Measurements from ENCODE around the gene GPC3.

GPC3 gene

DNA sequence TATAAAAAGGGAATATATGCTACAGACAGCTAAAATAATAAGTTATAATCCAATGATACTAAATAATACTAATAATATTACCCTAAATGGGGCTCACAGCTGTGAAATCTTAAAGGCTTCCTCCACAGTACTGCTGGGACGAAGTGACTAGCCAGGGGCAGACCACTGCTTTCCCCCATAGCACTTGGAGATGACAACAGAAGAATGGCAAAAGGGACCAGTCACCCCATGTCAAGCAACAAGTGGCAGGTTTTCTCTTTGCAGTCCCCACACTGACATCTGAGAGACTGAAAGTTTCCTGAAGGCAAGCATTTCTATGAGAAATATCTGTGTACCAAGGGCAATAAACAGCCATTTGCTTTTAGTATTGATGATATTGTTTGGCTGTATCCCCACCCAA, 396.6 kb downstream of the GPC3 start:
- DNase-seq, result no peak

- no peak for DNase-seq
Observed at GRCh38 chrX:133587818-133588217, 397.6 kb downstream of the GPC3 start.

DNA sequence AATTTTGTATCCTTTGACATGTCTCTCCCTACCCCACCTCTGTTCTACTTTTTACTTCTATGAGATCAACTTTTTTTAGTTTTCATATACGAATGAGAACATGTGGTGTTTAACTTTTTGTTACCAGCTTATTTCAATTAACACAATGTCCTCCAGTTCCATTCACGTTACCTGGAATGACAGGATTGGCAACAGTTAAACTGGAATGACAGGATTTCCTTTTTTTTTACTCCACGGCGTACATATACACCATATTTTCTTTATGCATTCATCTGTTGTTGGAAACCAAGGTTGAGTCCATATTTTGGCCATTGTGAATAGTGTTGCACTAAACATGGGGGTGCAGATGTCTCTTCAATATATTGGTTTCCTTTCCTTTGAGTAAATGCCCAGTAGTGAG, 398.3 kb downstream of the GPC3 start:
- DNase-seq, result no peak

- DNase-seq, result no peak
Observed at GRCh38 chrX:133586443-133586842, 399.0 kb downstream of the GPC3 start.

- no peak for DNase-seq
Observed at GRCh38 chrX:133583825-133584224, 401.6 kb downstream of the GPC3 start.

GRCh38 chrX:133580625-133581024, 404.8 kb downstream of the GPC3 start:
- DNase-seq, result no peak

- no peak for DNase-seq
Observed at GRCh38 chrX:133579631-133580030, 405.8 kb downstream of the GPC3 start.

DNA sequence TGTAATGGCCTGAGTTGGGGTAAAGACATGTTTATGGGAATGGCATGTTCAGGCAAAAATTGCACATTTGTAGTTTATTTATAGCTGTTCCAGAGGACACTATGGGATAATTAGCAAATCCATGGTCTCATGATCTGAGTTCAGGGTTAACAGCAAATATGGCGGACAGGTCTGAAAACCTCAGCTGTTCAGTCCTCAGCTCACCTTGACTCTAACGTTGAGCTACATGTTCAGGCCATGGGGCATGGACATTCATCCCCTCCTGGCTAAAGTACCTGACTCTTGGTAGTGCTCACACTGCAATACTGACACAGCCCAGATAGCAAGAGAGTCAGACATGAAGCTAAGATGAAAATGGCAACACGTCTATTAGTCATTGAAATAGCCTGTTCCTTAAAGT, 408.5 kb downstream of the GPC3 start:
- DNase-seq, result no peak

DNA sequence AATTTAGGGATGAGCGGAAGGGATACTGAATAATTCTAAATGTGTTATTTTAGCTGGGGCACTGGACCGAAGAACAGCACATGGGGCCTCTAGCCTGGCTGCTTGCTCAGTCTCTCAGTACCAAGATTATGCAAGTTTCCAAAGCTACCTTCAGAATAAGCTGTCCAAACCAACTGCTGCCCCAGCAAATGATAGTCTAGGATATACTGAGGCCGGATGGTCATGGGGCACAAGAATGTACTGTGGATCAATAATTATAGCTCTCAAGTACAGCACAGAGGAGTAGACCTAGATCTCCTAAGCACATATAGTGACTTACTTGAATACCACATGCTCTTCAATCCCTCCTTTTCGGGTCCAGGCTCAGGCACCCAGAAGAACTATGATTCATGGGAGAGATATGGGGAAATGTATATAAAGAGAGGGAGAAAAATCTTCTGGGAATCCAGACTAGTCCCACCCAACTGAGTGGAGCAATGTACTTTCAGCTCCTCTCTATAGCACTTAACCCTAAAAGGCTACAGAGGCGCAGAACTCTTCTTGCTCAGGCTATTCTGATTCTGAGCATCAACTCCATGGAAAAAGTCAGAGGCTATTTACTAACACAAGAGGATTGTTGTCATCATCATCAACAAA, 409.8 kb downstream of the GPC3 start:
- DNase-seq, result no peak

GRCh38 chrX:133574716-133575115, 410.7 kb downstream of the GPC3 start:
- no peak for DNase-seq

- DNase-seq, result no peak
Observed at GRCh38 chrX:133570549-133570948, 414.8 kb downstream of the GPC3 start.

DNA sequence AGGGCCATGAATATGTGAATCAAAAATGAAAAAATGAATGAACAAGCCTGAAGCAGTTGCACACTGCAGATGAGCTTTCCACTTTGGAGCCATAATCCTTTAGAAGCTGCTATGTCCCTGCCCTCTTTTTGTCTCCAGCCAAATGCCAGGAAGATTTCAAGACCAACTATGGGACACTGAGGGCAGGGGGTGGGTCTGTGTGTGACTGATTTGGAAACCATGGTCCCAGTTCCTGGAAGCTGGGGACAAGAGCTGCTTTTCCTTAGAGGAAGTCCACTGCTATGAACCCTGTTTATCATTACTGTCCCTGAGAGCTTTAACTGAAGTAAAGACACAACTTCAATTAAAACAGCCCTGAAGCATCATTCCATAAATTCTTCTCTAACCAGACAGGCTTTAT, 416.2 kb downstream of the GPC3 start:
- DNase-seq, result no peak

- no peak for DNase-seq
Observed at GRCh38 chrX:133568109-133568508, 417.3 kb downstream of the GPC3 start.

DNA sequence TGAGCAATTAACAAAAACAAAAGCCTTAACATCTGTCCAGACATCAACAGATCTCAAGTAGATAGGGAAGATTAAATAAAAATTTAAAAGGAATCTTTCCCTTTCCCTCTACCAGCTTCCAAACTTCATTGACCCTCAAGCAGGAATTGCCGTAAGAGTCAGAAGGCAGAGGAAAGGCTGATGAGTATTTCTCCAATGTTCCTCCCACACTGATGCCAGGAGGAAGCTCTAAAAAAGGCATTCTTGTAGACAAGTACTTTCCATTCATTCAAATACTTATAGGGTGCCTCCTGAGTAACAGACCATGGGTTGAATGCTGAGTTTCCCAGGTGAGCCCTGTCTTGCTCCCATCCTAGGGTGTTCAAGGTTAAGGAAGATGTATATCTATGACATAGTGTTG, 418.5 kb downstream of the GPC3 start:
- no peak for DNase-seq

DNA sequence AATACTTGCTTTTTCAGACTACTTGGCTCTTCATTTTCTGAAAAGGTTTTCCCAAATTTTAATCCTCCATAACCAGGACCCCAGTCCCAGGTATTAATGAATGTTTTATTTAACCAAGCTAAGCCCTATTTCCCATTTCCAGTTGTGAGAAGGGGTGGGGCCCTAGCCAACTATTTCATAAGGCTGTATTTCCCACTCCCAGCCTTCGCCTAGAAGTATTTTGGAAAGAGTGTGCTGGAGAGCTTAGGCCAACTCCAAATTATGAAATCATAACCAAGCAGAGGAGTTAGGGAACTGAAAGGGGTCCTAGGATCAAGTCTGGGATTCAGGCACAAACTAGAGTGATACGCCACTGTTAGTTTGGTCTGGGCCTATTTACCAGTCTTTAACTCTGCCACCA, 421.7 kb downstream of the GPC3 start:
- no peak for DNase-seq

DNA sequence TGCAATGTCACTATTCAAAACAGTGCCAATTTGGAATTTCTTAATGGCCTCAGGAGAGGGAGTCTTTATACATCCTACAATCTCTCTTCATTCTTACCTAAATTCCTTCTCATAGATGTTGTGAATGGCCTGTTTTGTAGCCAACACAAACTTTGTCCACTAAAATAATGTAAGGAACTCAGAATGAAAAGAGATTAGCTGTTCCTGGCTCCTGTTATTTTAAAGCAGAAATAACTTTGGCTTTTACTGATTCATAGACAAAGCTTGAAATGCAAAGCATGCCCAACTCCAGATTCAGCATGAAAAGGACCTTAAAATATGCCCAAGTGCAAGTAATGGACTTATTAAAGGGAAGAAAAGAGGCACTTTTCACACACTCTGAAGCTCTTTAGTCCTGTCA, 424.1 kb downstream of the GPC3 start:
- DNase-seq, result no peak

- DNase-seq, result no peak
Observed at GRCh38 chrX:133559909-133560308, 425.5 kb downstream of the GPC3 start.

- DNase-seq, result no peak
Observed at GRCh38 chrX:133555782-133556458, 429.5 kb downstream of the GPC3 start.

- DNase-seq, result no peak
Observed at GRCh38 chrX:133550665-133551485, 434.5 kb downstream of the GPC3 start.

GRCh38 chrX:133549295-133549933, 436.0 kb downstream of the GPC3 start:
- no peak for DNase-seq

DNA sequence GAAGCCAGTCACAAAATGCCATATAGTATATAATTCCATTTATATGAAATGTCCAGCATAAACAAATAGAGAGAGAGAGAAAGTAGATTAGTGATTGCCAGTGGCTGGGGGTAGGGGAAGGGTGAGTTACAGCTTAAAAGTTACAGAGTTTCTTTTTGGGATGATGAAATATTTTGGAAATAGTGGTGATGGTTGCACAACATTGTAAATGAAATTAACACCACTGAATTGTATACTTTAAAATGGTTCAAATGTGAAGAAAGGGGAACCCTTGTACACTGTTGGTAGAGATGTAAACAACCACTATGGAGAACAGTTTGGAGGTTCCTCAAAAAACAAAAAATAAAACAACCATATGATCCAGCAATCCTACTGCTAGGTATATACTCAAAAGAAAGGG, 439.0 kb downstream of the GPC3 start:
- no peak for DNase-seq

DNA sequence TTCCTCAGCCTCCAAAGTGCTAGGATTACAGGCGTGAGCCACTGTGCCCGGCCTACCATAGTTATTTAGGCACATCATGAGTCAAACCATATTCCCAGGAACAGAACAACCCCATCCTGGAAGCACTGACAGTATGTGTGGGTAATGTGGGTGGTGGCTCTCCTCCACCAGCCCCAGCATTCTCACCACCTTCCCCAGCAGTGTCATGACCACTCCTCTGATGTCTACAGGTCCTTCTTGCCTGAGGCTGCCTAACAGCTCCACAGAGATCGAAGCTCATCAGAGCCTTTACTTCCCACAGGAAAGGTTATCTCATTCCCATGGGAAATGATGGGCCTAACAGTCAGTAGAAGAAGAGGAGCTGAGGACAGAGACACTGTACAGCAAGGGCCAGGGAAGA, 440.6 kb downstream of the GPC3 start:
- no peak for DNase-seq

DNA sequence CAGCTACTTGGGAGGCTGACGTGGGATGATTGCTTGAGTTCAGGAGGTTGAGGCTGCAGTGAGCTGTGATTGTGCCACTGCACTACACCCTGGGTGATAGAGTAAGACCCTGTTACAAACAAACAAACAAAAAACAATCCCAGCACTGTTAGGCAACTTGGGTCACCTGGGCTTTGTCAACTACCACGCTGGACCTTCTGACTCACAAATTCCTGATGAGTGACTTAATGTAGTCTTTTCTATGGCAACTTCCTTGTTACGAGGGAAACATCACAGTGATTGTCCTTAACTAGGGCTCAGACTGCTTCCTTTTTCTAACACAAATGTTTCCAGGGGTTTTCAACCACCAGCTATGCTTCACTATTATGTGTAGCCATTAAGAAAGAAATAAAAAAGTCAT, 441.3 kb downstream of the GPC3 start:
- no peak for DNase-seq

DNA sequence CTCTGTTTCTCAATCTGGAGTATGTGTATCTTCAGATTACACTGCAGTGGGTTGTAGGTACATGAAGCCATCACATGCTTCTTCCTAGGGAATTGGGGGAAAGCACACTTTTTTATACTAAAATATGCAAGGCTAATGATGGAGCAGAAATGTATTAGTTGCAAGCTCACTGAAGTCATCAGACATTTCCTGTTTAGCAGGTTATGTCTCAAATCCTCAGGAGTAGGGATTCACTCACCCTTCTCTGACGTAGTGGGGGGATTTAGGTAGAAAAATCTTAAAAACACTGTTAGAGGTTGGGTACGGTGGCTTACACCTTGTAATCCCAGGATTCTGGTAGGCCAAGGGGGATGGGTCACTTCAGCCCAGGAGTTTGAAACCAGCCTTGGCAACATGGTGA, 441.7 kb downstream of the GPC3 start:
- DNase-seq, result no peak

Measured in EL (cell line).